COLO668 (cell line): ENCODE measurements around the gene GRIA1.

Experiments used
- DNase-seq: peaks from one replicate; lab custom pipeline; 2025; ENCODE audit not compliant: unreplicated experiment; lab: John Stamatoyannopoulos, UW

Gene GRIA1

DNA sequence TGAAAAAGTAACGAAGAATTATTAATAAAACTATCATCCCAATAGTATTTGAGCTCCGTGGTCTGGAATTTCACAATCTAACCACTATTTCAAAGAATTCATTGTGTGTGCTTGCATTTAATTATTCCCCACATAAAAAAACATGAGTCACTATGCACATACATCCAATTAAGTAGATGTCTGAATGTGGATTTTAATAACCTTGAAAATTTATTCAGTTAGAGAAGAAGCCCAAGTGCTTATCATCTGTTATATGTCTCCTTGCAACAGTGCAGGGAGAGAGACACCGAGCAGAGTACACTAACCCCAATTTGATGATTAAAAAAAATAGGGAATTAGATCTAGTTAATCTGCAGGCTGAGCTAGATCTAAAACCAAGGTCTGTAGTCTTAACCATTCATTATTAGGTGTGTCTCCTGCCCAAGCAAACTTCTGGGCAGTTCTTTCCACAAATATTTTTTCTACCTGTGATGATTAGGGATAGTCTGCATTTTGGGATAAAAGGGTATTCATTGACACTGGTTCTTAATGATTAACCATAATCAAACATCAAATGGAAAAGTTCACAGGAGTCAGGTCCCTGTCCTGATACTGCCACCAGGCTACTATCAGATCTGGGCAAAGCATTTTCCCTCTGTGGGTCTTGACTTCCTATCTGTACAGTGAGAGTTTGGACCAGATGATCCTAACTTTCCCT is 164.2 kb downstream of the GRIA1 start:
- DNase-seq, result no peak

DNA sequence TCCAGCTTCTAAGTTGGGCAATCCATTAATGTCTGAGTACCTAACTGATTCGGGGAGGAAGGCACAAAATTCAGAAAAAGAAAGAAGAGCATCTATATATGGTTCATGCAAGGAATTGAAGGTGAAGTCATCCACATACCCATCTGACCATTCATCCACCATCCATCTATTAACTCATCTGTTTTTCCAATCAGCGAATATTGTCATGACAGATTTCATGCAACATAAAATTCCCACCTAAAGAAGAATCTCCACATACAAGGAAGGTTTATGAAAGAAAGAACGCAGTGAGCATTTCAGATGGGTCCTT is 164.7 kb downstream of the GRIA1 start:
- no peak for DNase-seq

DNA sequence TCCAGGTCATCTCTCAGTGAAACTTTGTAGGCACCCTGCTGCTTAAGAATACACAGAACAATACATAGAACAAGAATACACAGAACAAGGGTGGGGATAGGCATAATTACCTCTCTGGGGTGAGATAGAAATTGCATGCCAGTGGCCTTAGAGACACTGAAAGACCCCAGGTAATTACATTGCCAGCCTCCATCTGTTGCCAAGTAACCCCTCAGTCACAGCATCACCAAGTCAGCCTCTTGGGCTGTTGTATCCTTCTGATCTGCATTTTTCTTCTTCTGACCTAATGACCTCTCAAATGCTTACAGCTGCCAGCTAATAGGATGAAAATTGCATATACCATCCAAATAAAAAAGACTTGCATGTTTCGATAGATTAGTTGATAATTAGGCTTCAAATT is 167.7 kb downstream of the GRIA1 start:
- no peak for DNase-seq

DNA sequence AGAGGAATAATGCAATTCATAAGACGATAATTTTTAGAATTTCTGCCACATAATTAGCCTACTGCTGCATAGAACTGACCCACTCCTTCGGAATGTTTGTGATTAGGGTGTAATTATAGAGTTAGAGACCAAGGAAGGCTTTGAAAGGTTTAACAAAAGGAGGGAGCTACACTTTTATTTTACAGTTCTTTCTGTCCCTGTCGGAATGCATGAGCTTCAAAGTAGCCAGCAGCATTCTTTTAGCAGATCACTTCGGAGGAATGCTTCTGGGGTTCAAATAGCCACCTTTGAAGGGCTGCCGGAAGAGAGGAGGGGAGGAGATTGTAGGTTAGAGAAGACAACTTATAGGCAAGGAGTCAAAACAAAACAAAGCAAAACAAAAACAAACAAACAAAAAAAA is 168.1 kb downstream of the GRIA1 start:
- no peak for DNase-seq

DNA sequence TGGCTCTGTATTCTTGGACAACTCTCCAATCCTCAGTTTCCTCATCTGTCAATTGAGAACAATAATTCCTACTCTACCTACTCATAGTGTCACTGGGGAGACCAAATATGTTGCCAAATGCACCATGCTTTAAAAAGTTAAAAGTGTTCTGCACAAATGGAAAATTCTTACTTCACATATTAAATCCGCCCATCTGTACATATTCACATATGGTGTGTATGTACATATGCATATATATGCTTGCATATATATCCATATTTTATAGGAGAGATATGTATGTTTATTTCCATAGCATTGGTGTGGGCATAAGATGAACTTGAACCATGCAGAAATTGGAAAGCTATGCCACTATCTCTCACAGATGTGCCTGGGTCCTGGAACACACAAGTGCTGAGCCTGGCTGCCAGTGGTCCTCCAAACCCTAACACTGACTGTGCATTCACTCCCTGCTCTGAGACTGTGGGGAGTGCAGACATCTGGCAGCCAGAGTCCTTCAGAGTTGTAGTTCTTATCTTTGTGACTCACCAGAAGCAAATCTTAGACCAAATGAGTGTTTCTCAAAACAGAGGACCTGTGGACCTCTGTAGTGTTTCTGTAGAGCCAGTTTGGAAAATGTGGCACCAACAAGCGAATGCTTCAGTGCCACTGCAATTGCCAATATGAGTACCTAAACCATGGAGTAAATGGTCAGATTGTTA is 168.7 kb downstream of the GRIA1 start:
- DNase-seq, result no peak

DNA sequence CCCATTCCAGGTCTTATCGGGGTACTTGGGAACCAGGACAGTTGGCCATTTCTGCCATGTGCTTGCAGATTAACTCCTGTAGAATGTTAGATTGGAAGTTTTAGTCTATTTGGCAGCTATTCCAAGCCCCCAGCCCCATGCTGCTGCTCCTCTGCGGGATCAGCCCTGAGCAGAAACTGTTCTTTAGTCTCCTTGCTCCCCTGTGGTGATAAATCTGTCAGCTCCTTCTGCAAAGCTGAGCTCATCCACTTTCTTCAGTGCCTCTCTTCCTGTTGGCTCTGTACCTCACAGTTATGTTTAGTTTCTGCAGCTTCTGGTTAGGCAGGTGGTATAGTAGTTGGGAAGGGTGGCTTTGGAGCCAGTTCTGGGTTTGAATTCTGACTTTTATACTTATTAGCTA is 170.4 kb downstream of the GRIA1 start:
- DNase-seq, result no peak

DNA sequence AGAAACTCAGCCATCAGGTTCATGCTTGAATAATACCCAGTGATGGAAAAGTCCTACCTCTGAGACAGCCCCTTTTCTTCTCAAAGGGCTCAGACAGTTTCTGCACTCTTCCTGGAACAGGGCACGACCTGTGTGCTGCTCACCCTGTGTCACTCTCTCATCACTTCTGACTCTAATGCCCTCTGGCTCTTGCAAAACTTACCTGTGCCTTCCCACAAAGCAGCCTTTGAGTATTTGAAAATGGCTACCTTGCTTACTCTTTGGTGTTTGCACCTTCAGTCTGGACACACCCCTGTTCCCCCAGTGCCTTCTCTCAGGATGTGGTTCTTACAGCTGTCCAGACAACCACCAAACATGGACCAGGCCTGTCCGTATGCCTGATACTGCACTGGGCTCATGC is 171.4 kb downstream of the GRIA1 start:
- no peak for DNase-seq

DNA sequence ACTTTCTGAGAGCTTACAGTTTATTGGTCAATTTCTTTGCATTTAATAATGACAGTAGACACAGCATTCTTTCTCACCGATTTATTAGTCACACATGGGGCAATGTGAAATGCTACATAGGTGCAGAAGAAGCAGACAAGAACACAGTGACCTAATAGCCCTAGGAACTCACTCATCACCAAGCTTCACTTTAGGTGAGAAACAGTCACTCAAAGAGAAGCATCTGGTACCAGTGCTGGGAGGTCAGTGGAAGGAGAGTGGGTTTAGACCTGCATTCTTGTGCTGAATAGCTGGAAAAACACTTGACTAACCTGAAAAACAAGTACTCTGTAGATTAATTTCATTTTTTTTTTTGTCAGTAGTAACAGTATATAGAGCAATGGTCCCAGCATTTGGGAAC is 179.6 kb downstream of the GRIA1 start:
- no peak for DNase-seq

DNA sequence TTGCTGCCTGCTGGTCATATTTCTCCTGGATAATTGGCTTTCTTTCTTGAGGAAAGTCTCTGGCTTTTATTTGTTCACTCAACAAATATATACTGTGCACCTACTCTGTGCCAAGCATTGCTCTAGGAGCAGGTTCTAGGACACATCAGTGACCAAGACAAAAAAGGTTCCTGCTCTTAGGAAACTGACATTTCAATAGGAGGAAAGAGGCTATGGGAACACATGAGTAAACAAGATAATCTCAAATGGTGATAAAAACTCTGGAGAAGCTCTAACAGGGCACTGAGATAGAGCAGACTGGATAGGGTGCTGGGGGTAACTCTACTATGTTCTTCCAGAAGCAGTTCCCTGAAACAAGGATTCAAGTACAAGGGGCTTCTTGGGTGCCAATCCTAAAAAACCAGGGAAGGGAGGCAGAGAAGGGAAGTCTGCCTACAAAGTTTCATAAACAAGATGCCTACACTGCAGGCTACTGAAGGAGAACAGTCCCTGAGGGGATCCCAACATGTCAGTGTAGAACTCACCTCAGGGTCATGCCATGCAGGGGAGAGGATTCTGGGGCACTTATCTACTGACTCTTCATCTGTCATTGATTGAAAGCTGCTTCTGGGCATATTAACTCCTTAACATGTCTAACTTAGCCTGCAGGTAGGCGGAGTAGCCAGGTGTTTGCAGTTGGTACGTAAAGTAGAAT is 181.3 kb downstream of the GRIA1 start:
- DNase-seq, result no peak

DNA sequence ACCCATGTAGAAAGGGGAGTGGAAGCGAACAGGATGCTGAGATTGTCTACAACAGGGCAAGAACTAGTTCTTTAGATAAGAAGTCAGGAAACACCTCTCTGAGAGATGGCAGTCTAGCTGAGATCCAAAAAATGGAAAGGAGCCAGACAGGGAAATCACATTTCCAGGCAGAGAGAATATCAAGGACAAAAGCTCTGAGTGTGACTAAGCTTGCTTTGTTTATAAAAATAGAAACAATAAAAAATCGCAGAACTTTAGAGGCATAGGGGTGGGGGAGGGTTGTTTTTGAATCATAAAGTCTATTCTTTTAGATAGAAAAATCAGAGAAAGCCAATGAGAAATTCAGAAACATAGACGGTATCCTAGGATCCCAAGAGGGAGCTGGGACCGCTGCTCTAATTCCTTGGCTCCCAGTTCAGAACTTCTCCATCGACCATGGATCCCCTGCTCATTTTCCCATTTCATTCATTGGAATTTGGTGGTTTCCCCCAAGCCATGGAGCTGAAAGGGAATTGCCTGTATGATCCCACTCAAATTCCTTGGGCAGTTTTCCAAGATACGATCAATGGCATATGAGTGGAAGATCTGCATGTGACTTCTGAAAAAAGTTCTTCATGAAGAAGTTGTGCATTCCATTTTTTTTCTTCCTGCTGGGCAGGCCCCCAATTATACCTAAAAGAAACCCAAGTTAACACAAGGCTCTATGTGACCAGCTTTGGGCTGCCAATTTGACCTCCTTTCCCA is 182.0 kb downstream of the GRIA1 start:
- no peak for DNase-seq

DNA sequence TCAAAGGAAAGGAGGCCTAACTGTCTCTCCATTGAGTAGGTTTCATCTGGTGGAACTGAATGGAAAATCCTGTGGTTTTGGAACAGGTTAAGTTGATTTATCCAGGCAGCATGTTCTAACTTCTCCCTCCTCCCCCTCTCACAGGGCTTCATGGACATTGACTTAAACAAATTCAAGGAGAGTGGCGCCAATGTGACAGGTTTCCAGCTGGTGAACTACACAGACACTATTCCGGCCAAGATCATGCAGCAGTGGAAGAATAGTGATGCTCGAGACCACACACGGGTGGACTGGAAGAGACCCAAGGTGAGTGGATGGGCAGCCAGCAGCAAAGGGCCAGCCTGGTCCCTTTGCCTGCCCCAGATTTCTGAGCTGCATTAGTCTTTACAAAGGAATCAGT is 183.9 kb downstream of the GRIA1 start:
- no peak for DNase-seq

DNA sequence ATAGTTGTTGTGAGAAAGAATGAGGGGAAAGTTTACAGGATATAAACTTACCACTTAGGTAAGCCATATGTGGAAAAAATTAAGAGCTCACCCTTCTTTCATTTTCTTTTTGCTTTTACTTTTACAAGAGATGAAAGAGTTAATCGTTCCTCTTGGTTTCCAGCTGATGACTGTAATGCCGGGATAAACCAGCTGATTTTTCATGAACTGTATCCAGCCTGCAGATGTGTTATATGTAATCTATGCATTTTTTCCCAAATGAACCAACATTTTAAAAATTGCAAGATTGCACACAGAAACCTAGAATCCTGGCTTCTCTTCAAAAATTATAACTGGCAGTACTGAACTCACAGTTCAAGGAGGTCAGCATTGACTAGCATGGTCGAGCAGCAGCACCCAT is 185.9 kb downstream of the GRIA1 start:
- DNase-seq, result no peak

DNA sequence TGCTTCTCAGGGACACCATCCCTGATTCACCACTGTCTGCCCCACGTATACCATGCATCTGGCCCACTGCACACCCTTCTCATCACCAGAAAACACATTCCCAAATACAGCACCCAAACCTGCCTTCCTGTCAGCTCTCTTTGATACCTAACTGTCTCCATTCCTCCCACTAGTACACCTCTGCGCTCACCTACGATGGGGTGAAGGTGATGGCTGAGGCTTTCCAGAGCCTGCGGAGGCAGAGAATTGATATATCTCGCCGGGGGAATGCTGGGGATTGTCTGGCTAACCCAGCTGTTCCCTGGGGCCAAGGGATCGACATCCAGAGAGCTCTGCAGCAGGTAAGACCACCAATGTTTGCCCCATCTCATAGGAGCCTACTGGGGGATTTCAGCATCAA is 186.4 kb downstream of the GRIA1 start:
- no peak for DNase-seq

DNA sequence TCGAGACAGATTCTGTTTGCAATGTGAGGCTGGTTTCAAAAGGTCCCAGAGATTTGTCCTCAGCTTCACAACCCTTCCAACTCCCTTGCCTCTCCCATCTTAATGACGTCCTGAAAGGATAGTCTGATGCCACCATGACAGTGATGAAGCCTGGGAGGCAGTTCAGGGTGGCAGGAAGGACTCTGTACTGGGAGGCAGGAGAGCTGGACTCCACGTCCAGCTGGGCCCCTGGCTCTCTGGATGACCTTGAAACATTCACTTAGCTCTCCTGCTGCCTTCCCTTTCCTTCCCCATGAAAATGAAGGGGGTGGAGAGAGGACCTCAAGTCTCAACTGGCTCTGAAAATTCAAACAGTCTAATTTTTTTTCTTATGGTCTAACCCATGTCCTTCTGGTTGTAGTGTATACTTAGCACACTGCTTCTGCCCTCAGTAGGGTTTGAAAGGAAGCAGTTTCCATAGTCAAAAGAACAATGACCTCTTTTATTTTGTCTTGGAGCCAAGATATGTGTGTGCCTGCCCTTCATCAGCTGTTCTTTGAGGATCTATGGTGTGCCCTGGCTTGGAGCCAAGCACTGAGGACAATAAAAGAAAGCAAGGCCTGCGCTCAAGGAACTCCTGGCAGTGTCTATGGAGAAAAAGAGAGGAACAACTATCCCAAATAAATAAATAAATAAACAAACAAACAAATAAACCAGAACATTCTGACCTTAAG is 188.3 kb downstream of the GRIA1 start:
- no peak for DNase-seq

DNA sequence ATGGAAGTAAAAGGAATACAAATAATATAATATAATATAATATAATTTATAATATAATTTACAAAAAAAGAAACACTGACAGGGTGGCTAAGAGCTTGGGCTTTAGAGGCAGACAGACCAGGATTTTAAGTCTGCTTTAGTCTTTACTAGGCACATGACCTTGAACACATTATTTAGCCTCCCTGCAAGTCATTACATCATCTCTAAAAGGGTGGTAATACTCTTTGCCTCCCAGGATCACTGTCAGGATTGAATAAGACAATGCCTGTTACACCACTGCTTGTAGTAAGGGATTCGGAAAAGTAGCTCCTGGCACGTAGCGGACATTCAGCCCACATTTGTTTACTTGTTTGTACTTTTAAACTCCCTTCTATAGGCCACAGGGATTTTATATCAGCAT is 199.8 kb downstream of the GRIA1 start:
- no peak for DNase-seq

DNA sequence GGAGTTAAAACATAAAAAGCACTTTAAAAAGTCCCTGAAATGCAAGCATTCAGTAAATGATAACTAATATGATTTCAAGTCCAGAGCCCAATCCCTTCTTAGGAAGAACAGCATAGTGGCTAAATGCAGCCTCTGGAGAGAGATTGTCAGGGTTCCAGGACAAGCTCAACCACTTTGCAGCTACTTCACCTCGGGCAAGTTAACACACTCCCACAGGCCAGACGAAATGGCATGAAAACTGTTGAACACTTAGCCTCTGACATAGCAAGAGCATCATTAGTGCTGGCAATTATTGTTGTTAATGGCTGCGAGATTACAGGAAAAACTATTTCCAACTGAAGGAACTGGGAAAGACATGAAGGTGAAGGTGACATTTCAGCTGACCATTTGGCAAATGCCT is 205.8 kb downstream of the GRIA1 start:
- DNase-seq, result no peak

DNA sequence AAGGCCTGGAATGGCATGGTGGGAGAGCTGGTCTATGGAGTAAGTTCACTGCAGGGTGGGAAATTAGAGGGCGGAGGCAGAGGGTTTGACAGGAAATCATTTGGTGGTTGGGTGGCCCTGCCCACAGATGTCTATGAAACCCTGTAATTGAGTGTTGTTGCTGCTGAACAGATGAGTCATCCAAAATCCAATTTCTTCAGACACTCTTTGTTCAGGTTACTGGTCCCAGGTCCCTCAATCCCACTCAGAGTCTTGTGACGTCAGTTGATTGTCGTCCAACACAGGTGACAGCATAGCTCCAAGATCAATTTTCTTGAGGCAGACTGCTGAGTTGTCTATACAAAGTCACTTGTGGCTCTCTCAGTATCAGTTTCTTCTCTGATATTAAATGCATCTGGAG is 208.6 kb downstream of the GRIA1 start:
- no peak for DNase-seq

DNA sequence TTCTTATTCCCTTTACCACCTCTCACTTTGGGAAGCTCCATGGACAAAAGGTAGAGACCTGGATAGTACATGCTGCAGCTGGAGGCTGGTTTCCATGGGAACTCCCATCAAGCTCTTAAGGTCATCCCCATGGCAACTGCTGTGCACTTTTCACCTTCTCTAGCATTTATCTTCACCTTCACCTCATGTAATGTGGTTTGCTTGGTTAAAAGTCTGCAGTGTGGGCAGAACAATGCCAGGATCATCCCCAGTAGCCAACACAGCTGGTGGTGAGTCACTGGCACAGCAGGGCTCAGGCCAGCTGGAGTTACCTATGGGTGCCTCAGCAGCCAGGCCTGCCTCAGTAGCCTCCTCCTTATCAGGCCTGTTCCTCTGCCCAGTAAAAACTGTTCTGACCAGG is 210.5 kb downstream of the GRIA1 start:
- DNase-seq, result peak; percentile 36

DNA sequence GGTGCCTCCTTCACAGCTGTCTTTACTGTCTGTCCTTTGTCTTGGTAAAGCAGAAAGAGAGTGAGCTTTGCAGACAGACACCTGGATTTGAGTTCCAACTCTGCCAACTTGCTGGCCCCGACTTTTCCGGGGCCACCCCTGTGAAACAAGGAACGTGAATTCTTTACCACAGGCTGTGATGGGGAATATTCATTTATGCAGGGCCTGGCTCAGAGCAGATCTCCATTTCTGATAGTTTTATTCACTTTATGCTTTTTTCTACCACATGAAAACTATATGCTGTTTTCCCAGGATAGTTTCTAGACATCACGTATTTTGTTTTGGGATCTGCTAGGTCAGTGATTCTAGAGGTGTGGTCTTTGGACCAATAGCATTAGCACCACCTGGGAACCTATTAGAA is 211.8 kb downstream of the GRIA1 start:
- DNase-seq, result no peak

DNA sequence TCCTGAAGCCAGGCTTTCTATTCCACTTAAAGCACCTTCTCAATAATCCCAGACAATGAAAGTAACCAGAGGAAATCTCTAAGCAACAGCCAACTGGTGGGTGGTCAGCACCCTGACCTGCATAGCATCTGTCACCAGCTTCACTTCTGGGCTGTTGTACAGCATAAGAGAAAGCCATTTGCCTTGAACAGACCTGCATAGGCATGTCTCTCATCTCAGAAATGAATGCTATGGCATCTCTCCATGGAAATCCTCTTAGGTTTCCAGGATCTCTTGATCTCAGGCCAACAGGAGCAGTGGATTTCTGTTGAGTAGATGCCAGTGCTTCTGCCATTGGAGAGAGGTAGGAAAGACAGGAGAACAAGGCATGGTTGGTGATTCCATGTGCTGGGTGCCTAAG is 213.6 kb downstream of the GRIA1 start:
- DNase-seq, result no peak

DNA sequence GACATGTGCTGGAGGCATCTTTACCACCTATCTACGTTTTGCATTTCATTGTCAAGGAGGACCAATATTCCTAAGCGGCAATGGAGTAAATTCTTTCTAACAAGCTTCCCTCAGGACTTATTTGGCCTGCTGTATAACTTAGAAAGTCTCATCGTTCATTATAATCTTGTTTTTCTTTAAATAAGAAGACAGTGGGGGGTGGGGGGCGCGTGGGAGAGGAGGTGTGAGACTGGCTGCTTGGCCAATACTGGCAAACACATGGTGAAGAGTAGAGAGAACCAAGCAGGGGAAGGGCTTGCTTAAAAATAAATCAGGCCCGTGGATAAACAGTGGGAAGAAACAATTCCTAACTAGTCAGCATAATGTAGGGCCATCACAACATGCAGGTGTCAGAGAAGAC is 217.2 kb downstream of the GRIA1 start:
- no peak for DNase-seq
